HepG2 (cell line): Measurements from ENCODE around the gene ABHD17A. TPM values are rescaled to one million over a fixed set of nuclear protein-coding genes. Genes with fewer than 3 reads are reported as not detected.

Experiments
- ATF4 ChIP-seq, 2 experiments: fragments of 450-650 bp in 1 of 2; sonication (generic) in 1 of 2; formaldehyde crosslinking; IDR thresholded peaks; 2 replicates each; pipeline versions ENCODE4 v1.5.0 to v1.8.0; 2020 to 2022; ENCODE audit warnings: mild to moderate bottlenecking in 1 of 2, missing genetic modification reagents in 1 of 2
- BRD4 ChIP-seq: sonication (generic); formaldehyde crosslinking; IDR thresholded peaks from 2 replicates; pipeline ENCODE4 v1.4.0; 2020; ENCODE audit warnings: missing genetic modification reagents
- CBFB ChIP-seq: sonication (generic); formaldehyde crosslinking; IDR thresholded peaks from 2 replicates; pipeline ENCODE4 v1.4.0; 2020; ENCODE audit warnings: missing genetic modification reagents
- ELF1 ChIP-seq: sonication (generic); formaldehyde crosslinking; IDR thresholded peaks from 2 replicates; pipeline ENCODE4 v1.4.0; 2020; ENCODE audit warnings: missing genetic modification reagents
- FOXA1 ChIP-seq, 2 experiments: fragments of 450-650 bp in 1 of 2; sonication (generic) in 1 of 2; formaldehyde crosslinking in 1 of 2; IDR thresholded peaks; 2 replicates each; pipeline versions ENCODE4 v1.4.0 to v1.6.1; 2016 to 2020; ENCODE audit warnings: missing genetic modification reagents in 1 of 2
- GTF3A ChIP-seq: sonication (generic); formaldehyde crosslinking; conservative IDR thresholded peaks from 2 replicates; pipeline ENCODE4 v1.4.0; 2020; ENCODE audit warnings: mild to moderate bottlenecking, missing genetic modification reagents
- HOXA3 ChIP-seq: sonication (generic); formaldehyde crosslinking; IDR thresholded peaks from 2 replicates; pipeline ENCODE4 v1.5.0; 2020; ENCODE audit warnings: missing genetic modification reagents
- IKZF5 ChIP-seq: IDR thresholded peaks from 2 replicates; pipeline ENCODE4 v1.6.1; 2018; ENCODE audit warnings: missing genetic modification reagents, mild to moderate bottlenecking, missing compliant biosample characterization
- THYN1 ChIP-seq: sonication (generic); formaldehyde crosslinking; IDR thresholded peaks from 2 replicates; pipeline ENCODE4 v1.8.1; 2023; ENCODE audit warnings: low read depth, mild to moderate bottlenecking, moderate library complexity, missing genetic modification reagents, borderline replicate concordance
- ZBTB20 ChIP-seq: sonication (generic); formaldehyde crosslinking; IDR thresholded peaks from 2 replicates; pipeline ENCODE4 v1.8.1; 2023; ENCODE audit warnings: missing genetic modification reagents, low read depth, mild to moderate bottlenecking, borderline replicate concordance
- ZNF44 ChIP-seq: sonication (generic); formaldehyde crosslinking; IDR thresholded peaks from 2 replicates; pipeline ENCODE4 v1.5.1; 2020; ENCODE audit warnings: mild to moderate bottlenecking, missing genetic modification reagents
- ZNF441 ChIP-seq: sonication (generic); formaldehyde crosslinking; IDR thresholded peaks from 2 replicates; pipeline ENCODE4 v1.7.0; 2021; ENCODE audit warnings: missing genetic modification reagents, borderline replicate concordance
- ZNF460 ChIP-seq: sonication (generic); formaldehyde crosslinking; IDR thresholded peaks from 2 replicates; pipeline ENCODE4 v1.5.1; 2020; ENCODE audit warnings: missing genetic modification reagents, mild to moderate bottlenecking, borderline replicate concordance
- ZNF468 ChIP-seq: sonication (generic); formaldehyde crosslinking; IDR thresholded peaks from 2 replicates; pipeline ENCODE4 v1.8.0; 2022; ENCODE audit warnings: mild to moderate bottlenecking, moderate library complexity, missing genetic modification reagents
- ZNF550 ChIP-seq: sonication (generic); formaldehyde crosslinking; IDR thresholded peaks from 2 replicates; pipeline ENCODE4 v1.4.0; 2020; ENCODE audit warnings: mild to moderate bottlenecking, missing genetic modification reagents, borderline replicate concordance
- ZNF75D ChIP-seq: sonication (generic); formaldehyde crosslinking; IDR thresholded peaks from 2 replicates; pipeline ENCODE4 v1.8.1; 2023; ENCODE audit warnings: missing genetic modification reagents, mild to moderate bottlenecking, borderline replicate concordance
- ZNF780A ChIP-seq: sonication (generic); formaldehyde crosslinking; IDR thresholded peaks from 2 replicates; pipeline ENCODE4 v1.8.0; 2022; ENCODE audit warnings: mild to moderate bottlenecking, missing genetic modification reagents, moderate library complexity
- polyA plus RNA-seq, 8 experiments: library from polyadenylated mRNA; depleted of rRNA in 3 of 8; stranded (reverse) in 7 of 8; unstranded in 1 of 8; fragments of >200 nt; fragmentation: Illumina TruSeq in 4 of 8; extraction: Trizol in 4 of 8; gene quantifications; 2 replicates each; pipeline versions ENCODE4 v1.2.1 to v1.2.3, GENCODE V29; 2011 to 2016; ENCODE audit warnings: low read depth in 4 of 8, missing spikeins in 1 of 8, mixed read lengths in 1 of 8; ENCODE audit not compliant: insufficient read depth in 1 of 8
- total RNA-seq, 5 experiments: library from RNA; depleted of rRNA; stranded (reverse); fragments of >200 nt; fragmentation: Illumina TruSeq; extraction: Trizol; gene quantifications; 2 replicates each; pipeline ENCODE4 v1.2.3, GENCODE V29; 2016; ENCODE audit warnings: low read depth in 1 of 5
- TF ChIP-seq, protein P1 (sequence below): sonication (generic); formaldehyde crosslinking; IDR thresholded peaks from 2 replicates; pipeline ENCODE4 v1.5.1; 2020; ENCODE audit warnings: mild to moderate bottlenecking, moderate library complexity, missing genetic modification reagents
- TF ChIP-seq, protein P2 (sequence below): IDR thresholded peaks from 2 replicates; pipeline ENCODE4 v1.6.1; 2016; ENCODE audit warnings: missing genetic modification reagents, missing compliant biosample characterization
- TF ChIP-seq, protein P3 (sequence below): sonication (generic); formaldehyde crosslinking; IDR thresholded peaks from 2 replicates; pipeline ENCODE4 v1.8.0; 2022; ENCODE audit warnings: low read depth, missing genetic modification reagents
- TF ChIP-seq, protein P4 (sequence below): sonication (generic); formaldehyde crosslinking; IDR thresholded peaks from 2 replicates; pipeline ENCODE4 v1.4.0; 2020; ENCODE audit warnings: missing genetic modification reagents, borderline replicate concordance

The ABHD17A gene
- total and polyA plus RNA-seq, 2 of the 13 experiments (the other 11 are each of a cell fraction or from before 2014, with no cell fraction given): 27.7 to 40.8 TPM

DNA sequence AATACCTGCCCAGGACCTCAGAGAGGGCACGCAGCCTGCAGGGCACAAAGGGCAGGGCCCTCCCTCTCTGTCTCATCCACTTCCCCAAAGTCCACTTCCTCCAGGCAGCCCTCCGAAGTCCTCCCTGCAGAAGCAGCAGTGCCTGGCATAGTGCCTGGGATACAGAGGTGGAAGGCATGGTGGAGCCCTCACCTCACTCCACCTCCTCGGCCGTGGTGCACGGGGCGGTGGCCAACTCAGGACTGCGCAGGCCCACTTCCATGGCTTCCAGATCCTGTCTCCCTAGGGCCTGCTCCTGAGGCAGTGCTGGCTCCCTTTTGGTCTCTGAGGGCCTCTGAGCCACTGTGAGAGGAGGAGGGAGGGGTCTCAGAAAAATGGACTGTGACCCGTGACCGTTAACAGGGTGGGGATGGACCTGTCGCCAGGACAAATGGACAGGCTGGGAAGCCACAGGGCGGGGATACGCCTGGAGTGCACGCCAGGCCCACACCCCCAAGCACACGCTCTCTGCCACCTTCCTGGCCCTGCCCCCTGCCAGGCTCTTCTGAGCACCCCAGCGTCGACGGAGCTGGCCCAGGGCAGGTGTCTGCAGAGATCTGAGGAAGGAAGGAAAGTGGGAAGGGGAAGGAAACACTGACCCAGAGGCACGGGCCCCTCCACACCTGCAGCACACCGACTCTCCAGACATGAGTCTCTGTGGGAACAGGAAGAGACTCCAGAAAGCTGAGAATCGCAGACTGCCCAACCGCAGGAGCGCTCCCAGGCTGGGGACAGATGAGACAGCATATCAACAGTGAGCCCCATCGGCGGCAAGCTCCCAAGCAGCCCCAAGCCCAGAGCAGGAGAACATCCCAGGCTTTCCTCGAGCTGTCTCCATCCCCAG, 45.4 kb downstream of the ABHD17A start (continued):
- no peak for TF ChIP-seq ZNF780A
- no peak for TF ChIP-seq ZNF468 (CRISPR knock-in tag)
- no peak for TF ChIP-seq ATF4 (CRISPR knock-in tag; IDR thresholded peaks at IDR 0.05)
- no peak for TF ChIP-seq CBFB (CRISPR knock-in tag)
- TF ChIP-seq, protein P1, sequence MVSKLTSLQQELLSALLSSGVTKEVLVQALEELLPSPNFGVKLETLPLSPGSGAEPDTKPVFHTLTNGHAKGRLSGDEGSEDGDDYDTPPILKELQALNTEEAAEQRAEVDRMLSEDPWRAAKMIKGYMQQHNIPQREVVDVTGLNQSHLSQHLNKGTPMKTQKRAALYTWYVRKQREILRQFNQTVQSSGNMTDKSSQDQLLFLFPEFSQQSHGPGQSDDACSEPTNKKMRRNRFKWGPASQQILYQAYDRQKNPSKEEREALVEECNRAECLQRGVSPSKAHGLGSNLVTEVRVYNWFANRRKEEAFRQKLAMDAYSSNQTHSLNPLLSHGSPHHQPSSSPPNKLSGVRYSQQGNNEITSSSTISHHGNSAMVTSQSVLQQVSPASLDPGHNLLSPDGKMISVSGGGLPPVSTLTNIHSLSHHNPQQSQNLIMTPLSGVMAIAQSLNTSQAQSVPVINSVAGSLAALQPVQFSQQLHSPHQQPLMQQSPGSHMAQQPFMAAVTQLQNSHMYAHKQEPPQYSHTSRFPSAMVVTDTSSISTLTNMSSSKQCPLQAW (CRISPR knock-in tag): no peak
- TF ChIP-seq ZNF75D (CRISPR knock-in tag): no peak
- TF ChIP-seq GTF3A: 0 out of 2 replicates have a peak, but pooled peaks have one; percentile 38
- no peak for TF ChIP-seq THYN1 (CRISPR knock-in tag)
- no peak for TF ChIP-seq ZNF550 (CRISPR knock-in tag)
- TF ChIP-seq IKZF5 (CRISPR knock-in tag): 0 out of 2 replicates have a peak, but pooled peaks have one; percentile 4
- no peak for TF ChIP-seq ZNF460 (CRISPR knock-in tag)
- TF ChIP-seq ELF1 (CRISPR knock-in tag): no peak
- TF ChIP-seq FOXA1 (IDR thresholded peaks at IDR 0.05): no peak
- TF ChIP-seq FOXA1 (CRISPR knock-in tag; IDR thresholded peaks at IDR 0.05): no peak
- no peak for TF ChIP-seq ZNF441 (CRISPR knock-in tag)
- TF ChIP-seq, protein P2, sequence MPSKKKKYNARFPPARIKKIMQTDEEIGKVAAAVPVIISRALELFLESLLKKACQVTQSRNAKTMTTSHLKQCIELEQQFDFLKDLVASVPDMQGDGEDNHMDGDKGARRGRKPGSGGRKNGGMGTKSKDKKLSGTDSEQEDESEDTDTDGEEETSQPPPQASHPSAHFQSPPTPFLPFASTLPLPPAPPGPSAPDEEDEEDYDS (CRISPR knock-in tag): no peak
- TF ChIP-seq, protein P3, sequence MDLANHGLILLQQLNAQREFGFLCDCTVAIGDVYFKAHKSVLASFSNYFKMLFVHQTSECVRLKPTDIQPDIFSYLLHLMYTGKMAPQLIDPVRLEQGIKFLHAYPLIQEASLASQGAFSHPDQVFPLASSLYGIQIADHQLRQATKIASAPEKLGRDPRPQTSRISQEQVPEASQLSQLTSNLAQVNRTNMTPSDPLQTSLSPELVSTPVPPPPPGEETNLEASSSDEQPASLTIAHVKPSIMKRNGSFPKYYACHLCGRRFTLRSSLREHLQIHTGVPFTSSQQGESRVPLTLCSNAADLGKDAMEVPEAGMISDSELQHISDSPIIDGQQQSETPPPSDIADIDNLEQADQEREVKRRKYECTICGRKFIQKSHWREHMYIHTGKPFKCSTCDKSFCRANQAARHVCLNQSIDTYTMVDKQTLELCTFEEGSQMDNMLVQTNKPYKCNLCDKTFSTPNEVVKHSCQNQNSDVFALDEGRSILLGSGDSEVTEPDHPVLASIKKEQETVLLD (CRISPR knock-in tag): 0 out of 2 replicates have a peak, but pooled peaks have one; percentile 30
- TF ChIP-seq HOXA3: peak; percentile 57; the same call in 1 of the 2 replicates
- TF ChIP-seq, protein P4, sequence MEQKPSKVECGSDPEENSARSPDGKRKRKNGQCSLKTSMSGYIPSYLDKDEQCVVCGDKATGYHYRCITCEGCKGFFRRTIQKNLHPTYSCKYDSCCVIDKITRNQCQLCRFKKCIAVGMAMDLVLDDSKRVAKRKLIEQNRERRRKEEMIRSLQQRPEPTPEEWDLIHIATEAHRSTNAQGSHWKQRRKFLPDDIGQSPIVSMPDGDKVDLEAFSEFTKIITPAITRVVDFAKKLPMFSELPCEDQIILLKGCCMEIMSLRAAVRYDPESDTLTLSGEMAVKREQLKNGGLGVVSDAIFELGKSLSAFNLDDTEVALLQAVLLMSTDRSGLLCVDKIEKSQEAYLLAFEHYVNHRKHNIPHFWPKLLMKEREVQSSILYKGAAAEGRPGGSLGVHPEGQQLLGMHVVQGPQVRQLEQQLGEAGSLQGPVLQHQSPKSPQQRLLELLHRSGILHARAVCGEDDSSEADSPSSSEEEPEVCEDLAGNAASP (CRISPR knock-in tag): no peak
- TF ChIP-seq BRD4 (CRISPR knock-in tag): 0 out of 2 replicates have a peak, but pooled peaks have one; percentile 26
- TF ChIP-seq ZBTB20 (CRISPR knock-in tag): no peak
- no peak; the same call in 1 of the 2 replicates for TF ChIP-seq ZNF44 (CRISPR knock-in tag)
